PC-9 (cell line): ENCODE results near the gene RUFY3. TPM values are rescaled to one million over a fixed set of nuclear protein-coding genes. Genes with fewer than 3 reads are reported as not detected.
"Not testable (repeated sequence)": the region's sequence is repeated elsewhere in the genome, so short reads cannot be mapped to it uniquely, and the experiment has no call there.

ENCODE experiments used
- BruUV-seq: library from RNA; stranded (reverse); fragments of 400-500 nt; replicated peaks from 2 replicates; lab custom pipeline; 2021; lab: Mats Ljungman, UMichigan
- CTCF ChIA-PET: fragments of 300-600 bp; sonication (Branson Sonifier 250); formaldehyde crosslinking; loops from one replicate; lab custom pipeline; 2022; ENCODE audit warnings: antibody characterized with exemption; lab: Charles Lee
- POLR2A ChIA-PET: fragments of 300-600 bp; sonication (Branson Sonifier 250); formaldehyde crosslinking; loops from one replicate; lab custom pipeline; 2022; ENCODE audit warnings: antibody characterized with exemption; ENCODE audit not compliant: unreplicated experiment; lab: Charles Lee
- DNase-seq, 2 experiments: peaks; one replicate each; pipeline versions ENCODE4 v3.0.0 to v3.0.0-alpha.2; 2015 to 2022; ENCODE audit warnings: mixed read lengths in 1 of 2
- H2AFZ ChIP-seq: fragments of 200-600 bp; sonication (generic); 2 replicates; pipeline ENCODE4 v1.8.1; 2017; ENCODE audit warnings: antibody characterized with exemption
- H3F3A ChIP-seq: fragments of 200-600 bp; sonication (generic); 2 replicates; pipeline ENCODE4 v1.8.1; 2017; ENCODE audit warnings: antibody characterized with exemption, mild to moderate bottlenecking, low read depth; ENCODE audit not compliant: insufficient read depth
- H3K27ac ChIP-seq: fragments of 200-600 bp; sonication (generic); 2 replicates; pipeline ENCODE4 v1.6.1; 2016; ENCODE audit warnings: mixed run types
- H3K27me3 ChIP-seq: fragments of 200-600 bp; sonication (generic); 2 replicates; pipeline ENCODE4 v1.6.1; 2016; ENCODE audit warnings: low read depth, mixed run types; ENCODE audit not compliant: insufficient read depth
- H3K36me3 ChIP-seq: fragments of 200-600 bp; sonication (generic); 2 replicates; pipeline ENCODE4 v1.6.1; 2016; ENCODE audit warnings: low read depth, mixed run types
- H3K4me1 ChIP-seq: fragments of 200-600 bp; sonication (generic); replicated peaks from 2 replicates; pipeline ENCODE4 v1.6.1; 2016; ENCODE audit warnings: mixed run types; ENCODE audit not compliant: insufficient read depth
- H3K4me2 ChIP-seq: fragments of 200-600 bp; sonication (generic); 2 replicates; pipeline ENCODE4 v1.6.1; 2017; ENCODE audit warnings: mixed run types
- H3K4me3 ChIP-seq: fragments of 200-600 bp; sonication (generic); 2 replicates; pipeline ENCODE4 v1.6.1; 2016; ENCODE audit warnings: mixed run types
- H3K79me2 ChIP-seq: fragments of 200-600 bp; sonication (generic); 2 replicates; pipeline ENCODE4 v1.6.1; 2017; ENCODE audit warnings: low read depth, mixed run types
- H3K9me2 ChIP-seq: fragments of 200-600 bp; sonication (generic); 2 replicates; pipeline ENCODE4 v1.8.1; 2017; ENCODE audit warnings: mild to moderate bottlenecking; ENCODE audit not compliant: insufficient read depth
- H3K9me3 ChIP-seq: fragments of 200-600 bp; sonication (generic); 2 replicates; pipeline ENCODE4 v1.8.1; 2016; ENCODE audit warnings: low read depth; ENCODE audit not compliant: insufficient read depth
- H4K20me1 ChIP-seq: fragments of 200-600 bp; sonication (generic); 2 replicates; pipeline ENCODE4 v1.8.1; 2017; ENCODE audit not compliant: insufficient read depth
- EZH2 ChIP-seq: fragments of 200-600 bp; sonication (generic); IDR thresholded peaks from 2 replicates; pipeline ENCODE4 v1.8.0; 2017; ENCODE audit warnings: antibody characterized with exemption, low read depth
- intact Hi-C: fragments of 100-400 bp; cut with micrococcal nuclease; formaldehyde crosslinking; loops from one replicate; pipeline ENCODE4 v1.10.0; 2022; ENCODE audit not compliant: unreplicated experiment
- total RNA-seq: library from RNA; stranded (reverse); gene quantifications from 2 replicates; pipeline ENCODE4 v1.2.3, GENCODE V29; 2021
- TF ChIP-seq, protein P1 (sequence below): fragments of 200-600 bp; sonication (generic); conservative IDR thresholded peaks from 2 replicates; pipeline ENCODE4 v1.6.1; 2017; ENCODE audit warnings: mixed run types, antibody characterized with exemption, mild to moderate bottlenecking, moderate library complexity

Gene RUFY3
- total RNA-seq, 1 experiment from 2014 or later = 23.6 TPM

DNA sequence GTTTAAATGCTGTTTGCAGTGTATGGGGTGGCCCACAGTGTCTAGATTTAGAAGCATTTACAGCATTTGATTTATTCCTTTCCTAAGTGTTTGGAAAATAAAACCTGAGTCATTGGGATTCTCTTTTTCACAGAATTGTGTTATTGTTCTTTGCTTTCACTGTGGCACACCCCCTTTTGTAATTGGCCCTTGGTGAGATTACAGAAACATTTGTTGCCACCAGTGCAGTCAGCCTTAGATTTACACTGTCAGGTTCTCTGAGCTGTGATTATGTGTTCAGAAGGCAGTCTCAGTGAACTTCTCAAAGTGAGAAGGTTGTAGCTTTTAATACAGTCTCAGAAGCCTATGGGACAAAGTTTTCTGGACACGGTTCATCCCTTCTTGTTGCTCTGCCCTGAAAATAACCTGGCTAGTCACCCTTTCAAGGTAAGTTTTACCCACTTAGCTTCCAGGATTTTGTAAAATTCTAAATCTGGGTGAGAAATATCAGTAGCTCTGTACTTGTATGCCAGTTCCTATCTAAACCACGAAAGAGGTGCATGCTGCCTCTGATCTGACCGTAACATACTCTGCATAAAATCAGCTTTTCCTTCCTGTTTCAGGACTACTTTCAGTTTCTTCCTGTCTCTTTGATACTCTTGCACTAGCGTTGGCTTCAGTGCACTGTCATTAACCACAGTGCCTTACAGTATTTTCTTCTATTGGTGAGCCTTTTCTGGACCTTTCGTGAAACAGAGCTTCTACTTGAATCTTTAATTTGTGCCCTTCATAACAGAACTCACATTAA, 12.6 kb downstream of the RUFY3 start:
- peak overlapping the region; percentile 46 for H3K4me2 ChIP-seq
- H4K20me1 ChIP-seq = no peaks in the 10 kb centered on the region
- BruUV-seq = no TSS peak
- CTCF ChIA-PET = no interaction called here
- H3K27me3 ChIP-seq = no peaks in the 10 kb centered on the region
- intact Hi-C loops = no loop called here
- H3K4me1 ChIP-seq = peaks cover 4% of the 10 kb centered on the region; the same call in 1 of the 2 replicates
- no peaks in the 10 kb centered on the region for H3K36me3 ChIP-seq
- peaks cover 3% of the 10 kb centered on the region; the same call in 1 of the 2 replicates for H3F3A ChIP-seq
- peak in 1 of 2 experiments; percentile 3 for DNase-seq
- H3K9me2 ChIP-seq = no peaks in the 10 kb centered on the region
- H3K79me2 ChIP-seq = no peaks in the 10 kb centered on the region
- no peak for TF ChIP-seq EZH2
- TF ChIP-seq, protein P1, sequence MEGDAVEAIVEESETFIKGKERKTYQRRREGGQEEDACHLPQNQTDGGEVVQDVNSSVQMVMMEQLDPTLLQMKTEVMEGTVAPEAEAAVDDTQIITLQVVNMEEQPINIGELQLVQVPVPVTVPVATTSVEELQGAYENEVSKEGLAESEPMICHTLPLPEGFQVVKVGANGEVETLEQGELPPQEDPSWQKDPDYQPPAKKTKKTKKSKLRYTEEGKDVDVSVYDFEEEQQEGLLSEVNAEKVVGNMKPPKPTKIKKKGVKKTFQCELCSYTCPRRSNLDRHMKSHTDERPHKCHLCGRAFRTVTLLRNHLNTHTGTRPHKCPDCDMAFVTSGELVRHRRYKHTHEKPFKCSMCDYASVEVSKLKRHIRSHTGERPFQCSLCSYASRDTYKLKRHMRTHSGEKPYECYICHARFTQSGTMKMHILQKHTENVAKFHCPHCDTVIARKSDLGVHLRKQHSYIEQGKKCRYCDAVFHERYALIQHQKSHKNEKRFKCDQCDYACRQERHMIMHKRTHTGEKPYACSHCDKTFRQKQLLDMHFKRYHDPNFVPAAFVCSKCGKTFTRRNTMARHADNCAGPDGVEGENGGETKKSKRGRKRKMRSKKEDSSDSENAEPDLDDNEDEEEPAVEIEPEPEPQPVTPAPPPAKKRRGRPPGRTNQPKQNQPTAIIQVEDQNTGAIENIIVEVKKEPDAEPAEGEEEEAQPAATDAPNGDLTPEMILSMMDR = no peak
- no peak overlapping the region for H3K4me3 ChIP-seq
- no peaks in the 10 kb centered on the region for H3K9me3 ChIP-seq
- POLR2A ChIA-PET = interaction anchor here (0.5 to 0.9 kb wide), 7 partner anchors 8 to 65 kb away, joined by 3 to 8 read pairs (median 4); no protein-coding TSS in a partner anchor
- H2AFZ ChIP-seq = no peak overlapping the region
- H3K27ac ChIP-seq = peak overlapping the region; percentile 50

DNA sequence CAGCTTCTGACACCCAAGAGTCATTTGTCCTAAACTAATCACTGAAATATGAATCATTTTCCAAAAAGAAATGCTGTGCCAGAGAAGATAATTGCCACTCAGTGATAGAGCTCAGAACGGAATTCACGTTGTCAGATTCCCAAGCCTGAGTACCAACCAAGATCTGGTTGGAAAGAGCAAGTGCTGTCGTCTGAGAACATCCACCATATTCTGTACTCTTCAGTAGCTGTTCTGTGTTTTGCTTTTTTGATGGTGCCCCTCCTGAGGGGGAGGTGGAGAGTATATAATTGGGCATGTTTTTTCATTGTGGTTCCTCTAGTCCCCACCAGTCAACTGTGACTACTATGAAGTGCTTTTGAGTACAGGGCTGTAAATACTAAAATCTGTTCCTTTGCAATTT, 13.2 kb downstream of the RUFY3 start:
- DNase-seq = no peak
- CTCF ChIA-PET = no interaction called here
- no peaks in the 10 kb centered on the region for H4K20me1 ChIP-seq
- POLR2A ChIA-PET = interaction anchor here (0.6 to 0.9 kb wide), 3 partner anchors 60 to 64 kb away, joined by 3 to 5 read pairs (median 3); no protein-coding TSS in a partner anchor
- no peaks in the 10 kb centered on the region for H3K9me2 ChIP-seq
- H2AFZ ChIP-seq = no peak overlapping the region
- no peaks in the 10 kb centered on the region for H3K36me3 ChIP-seq
- TF ChIP-seq, protein P1 = no peak
- TF ChIP-seq EZH2 = no peak
- H3K4me3 ChIP-seq = no peak overlapping the region
- H3K4me2 ChIP-seq = peak overlapping the region; percentile 46; the same call in 1 of the 2 replicates
- peaks cover 4% of the 10 kb centered on the region; the same call in 1 of the 2 replicates for H3K4me1 ChIP-seq
- no peaks in the 10 kb centered on the region for H3K79me2 ChIP-seq
- H3F3A ChIP-seq = peaks cover 4% of the 10 kb centered on the region; the same call in 1 of the 2 replicates
- H3K27me3 ChIP-seq = no peaks in the 10 kb centered on the region
- no peaks in the 10 kb centered on the region for H3K9me3 ChIP-seq
- no TSS peak for BruUV-seq
- intact Hi-C loops = no loop called here
- peak overlapping the region; percentile 50; the same call in 1 of the 2 replicates for H3K27ac ChIP-seq

DNA sequence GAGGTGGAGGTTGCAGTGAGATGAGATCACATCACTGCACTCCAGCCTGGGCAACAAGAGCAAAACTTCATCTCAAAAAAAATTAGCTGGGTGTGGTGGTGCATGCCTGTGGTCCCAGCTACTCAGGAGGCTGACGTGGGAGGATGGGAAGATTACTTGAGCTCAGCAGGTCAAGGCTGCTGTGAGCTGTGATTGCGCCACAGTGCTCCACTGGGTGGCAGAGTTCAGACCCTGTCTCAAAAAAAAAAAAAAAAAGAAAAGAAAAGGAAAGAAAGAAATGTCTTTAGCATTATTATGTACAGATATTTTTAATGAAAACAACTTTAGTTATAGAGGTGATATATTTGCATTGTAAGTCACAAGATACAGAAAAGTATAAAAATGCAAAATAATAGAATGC, 14.2 kb downstream of the RUFY3 start:
- POLR2A ChIA-PET = not testable (repeated sequence)
- peak; percentile 29 to 41 for DNase-seq

More for the DNA sequence above, 14.2 kb downstream of the RUFY3 start:
- H3K4me1 ChIP-seq, H3K36me3 ChIP-seq, H3K79me2 ChIP-seq, H3F3A ChIP-seq, H3K9me2 ChIP-seq, H3K27me3 ChIP-seq, H4K20me1 ChIP-seq, H3K4me2 ChIP-seq, H3K27ac ChIP-seq, H3K4me3 ChIP-seq, H2AFZ ChIP-seq, BruUV-seq, intact Hi-C loops, H3K9me3 ChIP-seq: not testable (repeated sequence)
- CTCF ChIA-PET = interaction anchor here (0.6 kb wide), 1 partner anchor 275 kb away, joined by 3 read pairs; no protein-coding TSS in a partner anchor
